GM12872 (cell line): ENCODE measurements around the gene HJV.

Experiments used
- CTCF ChIP-seq: IDR thresholded peaks from 3 replicates; pipeline ENCODE4 v1.5.1; 2011; ENCODE audit warnings: low read depth, mild to moderate bottlenecking, low read length, moderate library complexity; ENCODE audit not compliant: insufficient read depth

Gene HJV

GRCh38 chr1:146035048-146035423 is 13.5 kb upstream of the HJV start:
- TF ChIP-seq CTCF, result no peak

GRCh38 chr1:146032631-146033219 is 11.2 kb upstream of the HJV start:
- peak; percentile 52; the same call in 2 of the 3 replicates for TF ChIP-seq CTCF

GRCh38 chr1:146031476-146031875 is 9.9 kb upstream of the HJV start:
- TF ChIP-seq CTCF, result no peak

GRCh38 chr1:146029117-146029516 is 7.6 kb upstream of the HJV start:
- no peak for TF ChIP-seq CTCF

- no peak for TF ChIP-seq CTCF
These were observed 1.0 kb upstream of the HJV start for GRCh38 chr1:146022403-146023127.

- TF ChIP-seq CTCF, result no peak
These were observed 487 bp downstream of the HJV start for GRCh38 chr1:146021050-146021445.

GRCh38 chr1:146020058-146021049 is 1.2 kb downstream of the HJV start:
- no peak for TF ChIP-seq CTCF
